Thyroid gland (tissue), 4 donors: ENCODE data around the gene PALS2. TPM values are rescaled to one million over a fixed set of nuclear protein-coding genes. Genes with fewer than 3 reads are reported as not detected.

Experiments
- DNase-seq, 2 donors: peaks; one replicate each; pipeline ENCODE4 v3.0.0-alpha.2; 2019
- H3K27ac ChIP-seq, 3 donors: fragments of 200-600 bp; sonication (generic); 1 replicate in 2 of 3; 2 replicates in 1 of 3; pipeline ENCODE4 v1.5.1; 2016 to 2019; ENCODE audit warnings: mild to moderate bottlenecking in 1 of 3, moderate library complexity in 1 of 3
- H3K27me3 ChIP-seq: fragments of 200-600 bp; sonication (generic); one replicate; pipeline ENCODE4 v1.5.1; 2019
- H3K36me3 ChIP-seq, 2 donors: fragments of 200-600 bp; sonication (generic); one replicate each; pipeline ENCODE4 v1.5.1; 2016 to 2019
- H3K4me1 ChIP-seq, 2 donors: fragments of 200-600 bp; sonication (generic); one replicate each; pipeline ENCODE4 v1.5.1; 2017 to 2019
- H3K4me3 ChIP-seq, 3 donors: fragments of 200-600 bp; sonication (generic); replicated peaks in 1 of 3; 1 replicate in 2 of 3; 2 replicates in 1 of 3; pipeline ENCODE4 v1.5.1; 2016; ENCODE audit warnings: mild to moderate bottlenecking in 1 of 3
- H3K9me3 ChIP-seq: fragments of 200-600 bp; sonication (generic); one replicate; pipeline ENCODE4 v1.5.1; 2017
- POLR2A ChIP-seq, 2 donors: fragments of 450-650 bp; IDR thresholded peaks; one replicate each; pipeline ENCODE4 v1.6.1; 2017; ENCODE audit warnings: antibody characterized with exemption in 2 of 2, mild to moderate bottlenecking in 2 of 2, moderate library complexity in 1 of 2
- WGBS, 2 donors: methylation state at CpG; one replicate each; pipeline ENCODE4 v1.1.5; 2017; 5-methylcytosine and 5-hydroxymethylcytosine counted together
- intact Hi-C: fragments of 100-400 bp; cut with DNase I; formaldehyde crosslinking; loops from one replicate; pipeline ENCODE4 v1.15.1; 2023
- total RNA-seq, 4 donors: library from RNA; depleted of rRNA; stranded (reverse); fragments of >200 nt; gene quantifications; one replicate each; pipeline ENCODE4 v1.2.3, GENCODE V29; 2016
- TF ChIP-seq, protein P1 (sequence below), 6 experiments: fragments of 200-600 bp in 3 of 6; fragments of 450-650 bp in 3 of 6; sonication (generic) in 3 of 6; IDR thresholded peaks; one replicate each; pipeline ENCODE4 v1.5.1; 2016 to 2019; ENCODE audit warnings: antibody characterized with exemption in 6 of 6, mild to moderate bottlenecking in 2 of 6, inconsistent platforms in 1 of 6, moderate library complexity in 1 of 6

The PALS2 gene
- total RNA-seq, 4 donors from 2014 or later: 28.1 to 72.2 (median 38.4) TPM

DNA sequence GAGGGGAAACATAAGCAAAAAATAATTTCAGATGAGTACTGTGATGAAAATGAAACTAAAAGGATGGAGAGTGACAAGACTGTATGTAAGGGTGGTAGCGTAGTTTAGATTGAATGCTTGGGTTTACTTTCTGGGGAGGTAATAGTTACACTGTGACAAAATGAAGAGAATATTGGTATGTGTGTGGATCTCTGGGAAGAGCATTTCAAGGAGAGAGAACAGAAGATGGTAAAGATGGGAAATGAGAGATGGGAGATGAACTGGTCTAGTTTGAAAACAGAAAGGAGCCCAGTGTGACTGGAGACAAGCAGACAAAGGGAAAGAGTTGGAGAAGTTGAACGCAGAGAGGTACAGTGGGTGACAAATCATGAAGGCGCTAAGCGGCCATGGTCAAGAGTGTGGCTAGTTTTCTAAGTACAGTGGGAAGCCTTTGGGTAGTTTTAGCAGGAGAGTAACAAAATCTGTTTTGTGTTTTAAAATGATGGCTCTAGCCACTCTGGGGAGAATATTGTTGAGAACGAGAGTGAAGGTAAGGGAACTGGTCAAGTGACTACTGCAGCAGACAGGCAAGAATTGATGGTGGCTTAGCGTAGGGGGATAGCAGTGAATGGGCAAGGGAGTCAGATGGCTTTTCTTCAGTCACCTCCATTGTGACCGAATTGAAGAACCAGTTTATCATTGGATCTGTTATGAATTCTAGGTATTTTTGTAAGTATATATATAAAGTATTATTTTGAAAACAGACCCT, 22.6 kb downstream of the PALS2 start:
- Histone ChIP-seq H3K27me3 (no peaks in the 10 kb centered on the region), H3K36me3 (no peaks in the 10 kb centered on the region), H3K4me1 (peaks cover 0 to 2% of the 10 kb centered on the region in 2 donors), H3K9me3 (no peaks in the 10 kb centered on the region), H3K27ac (no peak overlapping the region), H3K4me3 (no peak overlapping the region)
- intact Hi-C loops: no loop called here
- 94% methylated on average over 7 of the region's 7 CpGs for WGBS, 2 donors
- TF ChIP-seq POLR2A (IDR thresholded peaks at IDR 0.05): no peak
- TF ChIP-seq, protein P1, sequence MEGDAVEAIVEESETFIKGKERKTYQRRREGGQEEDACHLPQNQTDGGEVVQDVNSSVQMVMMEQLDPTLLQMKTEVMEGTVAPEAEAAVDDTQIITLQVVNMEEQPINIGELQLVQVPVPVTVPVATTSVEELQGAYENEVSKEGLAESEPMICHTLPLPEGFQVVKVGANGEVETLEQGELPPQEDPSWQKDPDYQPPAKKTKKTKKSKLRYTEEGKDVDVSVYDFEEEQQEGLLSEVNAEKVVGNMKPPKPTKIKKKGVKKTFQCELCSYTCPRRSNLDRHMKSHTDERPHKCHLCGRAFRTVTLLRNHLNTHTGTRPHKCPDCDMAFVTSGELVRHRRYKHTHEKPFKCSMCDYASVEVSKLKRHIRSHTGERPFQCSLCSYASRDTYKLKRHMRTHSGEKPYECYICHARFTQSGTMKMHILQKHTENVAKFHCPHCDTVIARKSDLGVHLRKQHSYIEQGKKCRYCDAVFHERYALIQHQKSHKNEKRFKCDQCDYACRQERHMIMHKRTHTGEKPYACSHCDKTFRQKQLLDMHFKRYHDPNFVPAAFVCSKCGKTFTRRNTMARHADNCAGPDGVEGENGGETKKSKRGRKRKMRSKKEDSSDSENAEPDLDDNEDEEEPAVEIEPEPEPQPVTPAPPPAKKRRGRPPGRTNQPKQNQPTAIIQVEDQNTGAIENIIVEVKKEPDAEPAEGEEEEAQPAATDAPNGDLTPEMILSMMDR (IDR thresholded peaks at IDR 0.05): no peak
- DNase-seq: no peak

DNA sequence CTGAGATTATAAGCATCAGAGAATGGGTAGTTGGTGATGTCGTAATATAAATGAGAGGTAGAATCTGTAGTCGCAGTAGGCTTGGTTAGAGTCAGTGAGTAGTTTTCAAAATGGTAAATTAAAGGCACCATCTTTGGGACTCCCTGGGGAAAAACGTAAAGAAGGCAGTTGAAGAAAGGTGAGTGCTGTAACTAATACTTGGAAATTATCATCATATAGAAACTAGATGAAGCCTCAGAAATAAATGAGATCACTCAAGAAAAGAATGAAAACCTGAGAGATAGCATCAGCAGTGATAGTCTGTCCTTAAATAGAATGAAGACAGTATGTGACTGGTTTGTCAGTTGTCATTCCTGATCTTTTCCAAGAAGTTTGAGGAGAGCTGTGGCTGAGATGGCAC, 23.8 kb downstream of the PALS2 start:
- Histone ChIP-seq H3K4me1 (no peaks in the 10 kb centered on the region), H3K4me3 (no peak overlapping the region), H3K9me3 (no peaks in the 10 kb centered on the region), H3K27ac (no peak overlapping the region), H3K27me3 (no peaks in the 10 kb centered on the region), H3K36me3 (no peaks in the 10 kb centered on the region)
- no peak for DNase-seq
- TF ChIP-seq POLR2A (IDR thresholded peaks at IDR 0.05): no peak
- TF ChIP-seq, protein P1 (IDR thresholded peaks at IDR 0.05): no peak
- intact Hi-C loops: no loop called here
- 76 to 95% methylated on average over 3 of the region's 3 CpGs for WGBS, 2 donors

DNA sequence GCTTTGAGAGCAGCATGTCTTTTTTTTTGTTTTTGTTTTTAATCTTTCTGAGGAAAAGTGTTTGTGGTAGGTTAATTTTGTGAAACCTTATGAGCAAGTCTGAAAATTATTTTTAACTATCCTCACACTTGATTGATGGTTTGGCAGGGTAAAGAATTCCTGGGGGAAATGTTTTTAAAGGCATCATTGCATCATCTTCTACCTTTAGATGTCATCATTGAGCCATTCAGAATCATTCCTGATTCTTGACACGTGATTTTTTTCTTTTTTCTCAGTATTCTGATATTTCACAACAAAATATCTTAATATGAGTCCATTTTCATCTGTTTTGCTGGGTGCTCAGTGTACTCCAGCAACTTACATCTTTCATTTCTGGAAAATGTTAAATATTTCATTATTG, 28.3 kb downstream of the PALS2 start:
- H3K4me1 ChIP-seq: no peaks in the 10 kb centered on the region
- TF ChIP-seq, protein P1 (IDR thresholded peaks at IDR 0.05): no peak
- TF ChIP-seq POLR2A (IDR thresholded peaks at IDR 0.05): no peak
- H3K27me3 ChIP-seq: no peaks in the 10 kb centered on the region
- H3K27ac ChIP-seq: no peak overlapping the region
- H3K9me3 ChIP-seq: no peaks in the 10 kb centered on the region
- no peak for DNase-seq
- intact Hi-C loops: no loop called here
- 86 to 88% methylated on average over 1 of the region's 1 CpG for WGBS, 2 donors
- H3K4me3 ChIP-seq: no peak overlapping the region
- H3K36me3 ChIP-seq: no peaks in the 10 kb centered on the region

DNA sequence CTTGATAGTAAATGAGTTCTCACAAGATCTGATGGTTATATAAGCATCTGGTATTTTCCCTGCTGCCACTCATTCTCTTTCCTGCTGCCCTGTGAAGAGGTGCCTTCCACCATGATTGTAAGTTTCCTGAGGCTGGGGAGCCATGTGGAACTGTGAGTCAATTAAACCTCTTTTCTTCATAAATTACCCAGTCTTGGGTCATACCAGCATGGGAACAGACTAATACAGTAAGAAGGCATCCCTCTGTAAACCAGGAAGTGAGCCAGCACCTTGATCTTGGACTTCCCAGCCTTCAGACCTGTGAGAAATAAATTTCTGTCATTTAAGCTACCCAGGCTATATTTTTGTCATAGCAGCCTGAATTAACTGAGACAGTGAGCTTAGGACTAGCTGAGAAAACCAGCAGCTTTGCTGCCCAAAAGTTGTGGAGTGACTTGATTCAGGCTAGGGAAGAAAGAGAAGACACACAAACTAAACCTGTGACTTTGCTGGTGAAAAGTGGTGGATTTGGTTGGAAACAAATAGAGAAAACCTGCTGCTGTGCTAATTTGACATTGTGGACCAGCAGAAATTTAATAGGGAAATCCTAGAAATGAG, 29.7 kb downstream of the PALS2 start:
- Histone ChIP-seq H3K27me3 (no peaks in the 10 kb centered on the region), H3K27ac (no peak overlapping the region), H3K4me1 (no peaks in the 10 kb centered on the region), H3K9me3 (no peaks in the 10 kb centered on the region), H3K36me3 (no peaks in the 10 kb centered on the region), H3K4me3 (no peak overlapping the region)
- TF ChIP-seq POLR2A (IDR thresholded peaks at IDR 0.05): no peak
- TF ChIP-seq, protein P1 (IDR thresholded peaks at IDR 0.05): no peak
- no peak for DNase-seq
- intact Hi-C loops: no loop called here

DNA sequence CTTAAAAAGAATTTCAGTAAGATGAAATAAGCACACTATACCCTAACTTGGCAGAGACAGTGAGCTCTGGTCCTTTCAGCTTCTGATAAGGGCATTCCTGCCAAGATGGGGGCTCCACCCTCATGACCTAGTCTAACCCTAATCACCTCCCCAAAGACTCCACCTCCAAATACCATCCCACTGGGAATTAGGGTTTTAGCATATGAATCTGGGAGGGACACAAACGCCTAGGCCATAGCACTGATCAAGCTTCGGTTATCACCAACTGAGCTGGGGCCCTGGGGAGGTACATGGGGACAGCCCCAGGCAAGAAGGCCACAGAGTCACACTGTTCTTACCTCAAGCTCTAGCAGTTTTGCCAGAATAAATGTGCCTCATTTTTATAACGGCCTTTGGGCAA, 31.4 kb downstream of the PALS2 start:
- no peaks in the 10 kb centered on the region for H3K4me1 ChIP-seq
- no peaks in the 10 kb centered on the region for H3K36me3 ChIP-seq
- no peak for TF ChIP-seq POLR2A (IDR thresholded peaks at IDR 0.05)
- TF ChIP-seq, protein P1 (IDR thresholded peaks at IDR 0.05): no peak
- H3K27ac ChIP-seq: no peak overlapping the region
- 78 to 87% methylated on average over 3 of the region's 3 CpGs for WGBS, 2 donors
- no peak overlapping the region for H3K4me3 ChIP-seq
- no peaks in the 10 kb centered on the region for H3K9me3 ChIP-seq
- intact Hi-C loops: no loop called here
- H3K27me3 ChIP-seq: no peaks in the 10 kb centered on the region
- no peak for DNase-seq
